Hypothalamus (tissue), 51 donors: Measurements from ENCODE around the gene XYLB.

ENCODE experiments used
- DNase-seq, 51 donors: peaks; one replicate each; lab custom pipeline; 2025; lab: John Stamatoyannopoulos, UW

The XYLB gene

DNA sequence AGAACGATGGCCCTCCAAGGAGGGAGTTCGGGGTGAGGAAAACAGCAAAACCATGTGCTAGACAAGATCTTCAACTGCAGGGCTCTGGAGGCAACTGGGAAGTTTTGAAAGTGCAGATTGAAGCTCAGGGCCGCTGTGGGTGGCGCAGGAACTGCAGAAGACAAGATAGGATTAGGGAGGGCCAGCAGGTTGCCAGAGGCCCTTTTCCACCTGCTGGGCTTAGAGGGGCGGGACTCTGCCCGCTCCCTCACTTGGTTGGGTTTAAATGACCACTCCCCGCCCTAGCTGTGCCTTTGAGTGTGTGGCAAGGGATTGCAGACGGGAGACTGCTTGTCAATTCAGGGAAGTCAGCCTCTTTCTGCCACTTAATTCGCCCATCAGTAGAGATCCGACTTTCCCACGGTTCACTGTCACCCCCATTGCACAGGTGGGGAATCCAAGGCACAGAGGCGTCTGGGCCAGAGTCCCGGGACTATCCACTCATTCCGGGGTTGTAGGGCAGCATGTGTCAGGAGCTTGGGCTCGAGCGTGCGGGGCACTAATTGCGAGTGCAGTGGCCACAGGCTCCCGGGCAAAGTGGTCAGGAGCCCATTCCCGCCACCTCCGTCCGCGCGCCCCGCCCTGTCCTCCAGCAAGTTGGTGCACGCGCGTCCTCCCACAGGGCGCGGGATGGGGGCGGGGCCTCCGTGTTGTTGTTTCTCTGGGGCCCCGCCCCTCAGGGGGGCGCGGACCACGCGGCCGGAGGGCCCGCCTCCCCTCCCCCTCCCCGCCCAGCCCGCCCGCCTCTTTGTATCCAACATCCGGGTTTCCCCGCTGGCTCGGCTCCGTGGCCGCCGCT is 106.7 kb downstream of the XYLB start, which contains the start of gene ACVR2B:
ACVR2B (plus strand) TSS at position 816 of the 838 bp plus-strand sequence. CDS start 433 bp downstream, outside the sequence.
- DNase-seq: peak; percentile 36 to 94 (median 81)

DNA sequence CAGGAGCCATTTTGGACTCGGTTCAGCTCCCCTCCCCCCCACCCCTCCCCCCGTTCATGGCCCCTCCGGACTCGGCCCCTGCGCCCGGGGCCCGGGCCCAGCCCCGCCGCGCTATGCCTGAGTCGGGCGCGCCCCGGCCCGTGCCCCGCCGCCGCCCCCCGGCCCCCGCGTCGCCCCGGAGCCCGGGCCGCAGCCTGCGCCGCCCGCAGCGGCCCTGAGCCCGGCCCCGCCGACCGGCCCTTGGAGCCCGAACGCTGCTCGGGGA is 107.3 kb downstream of the XYLB start:
- DNase-seq: peak in 1 of 51 donors; percentile 66

DNA sequence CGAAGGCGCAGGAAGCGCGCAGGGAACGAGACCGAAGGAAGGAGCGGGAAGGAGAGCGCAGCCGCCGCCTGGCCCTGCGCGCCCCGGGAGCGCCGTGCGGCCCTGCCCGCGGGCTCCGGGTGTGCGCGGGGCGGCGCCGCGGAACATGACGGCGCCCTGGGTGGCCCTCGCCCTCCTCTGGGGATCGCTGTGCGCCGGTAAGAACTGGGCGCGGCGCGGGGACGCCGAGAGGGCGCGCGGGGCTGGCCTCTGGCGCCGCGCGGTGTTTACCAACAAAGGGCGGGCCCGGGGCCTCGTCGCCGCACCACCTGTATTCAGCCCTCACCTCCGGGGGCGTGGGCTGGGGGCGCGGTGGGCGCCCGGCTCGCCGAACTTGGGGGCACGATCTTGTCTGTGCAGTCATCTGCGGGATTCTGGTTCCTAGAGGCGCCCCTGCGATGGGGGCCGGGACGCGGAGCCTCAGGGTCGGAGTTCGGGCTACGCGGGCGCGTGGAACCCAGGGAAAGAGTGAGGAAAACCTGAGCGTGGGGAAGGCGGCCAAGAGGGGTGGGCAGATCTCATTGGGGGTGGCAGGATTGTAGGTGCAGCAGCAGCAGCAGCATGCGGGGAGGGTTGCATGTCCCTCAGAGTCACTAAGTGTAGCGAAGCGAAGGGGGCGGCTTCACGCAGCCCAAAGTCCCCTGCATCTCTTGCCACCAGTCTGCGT is 107.7 kb downstream of the XYLB start:
- peak in 18 of 51 donors; percentile 15 to 71 (median 44) for DNase-seq

DNA sequence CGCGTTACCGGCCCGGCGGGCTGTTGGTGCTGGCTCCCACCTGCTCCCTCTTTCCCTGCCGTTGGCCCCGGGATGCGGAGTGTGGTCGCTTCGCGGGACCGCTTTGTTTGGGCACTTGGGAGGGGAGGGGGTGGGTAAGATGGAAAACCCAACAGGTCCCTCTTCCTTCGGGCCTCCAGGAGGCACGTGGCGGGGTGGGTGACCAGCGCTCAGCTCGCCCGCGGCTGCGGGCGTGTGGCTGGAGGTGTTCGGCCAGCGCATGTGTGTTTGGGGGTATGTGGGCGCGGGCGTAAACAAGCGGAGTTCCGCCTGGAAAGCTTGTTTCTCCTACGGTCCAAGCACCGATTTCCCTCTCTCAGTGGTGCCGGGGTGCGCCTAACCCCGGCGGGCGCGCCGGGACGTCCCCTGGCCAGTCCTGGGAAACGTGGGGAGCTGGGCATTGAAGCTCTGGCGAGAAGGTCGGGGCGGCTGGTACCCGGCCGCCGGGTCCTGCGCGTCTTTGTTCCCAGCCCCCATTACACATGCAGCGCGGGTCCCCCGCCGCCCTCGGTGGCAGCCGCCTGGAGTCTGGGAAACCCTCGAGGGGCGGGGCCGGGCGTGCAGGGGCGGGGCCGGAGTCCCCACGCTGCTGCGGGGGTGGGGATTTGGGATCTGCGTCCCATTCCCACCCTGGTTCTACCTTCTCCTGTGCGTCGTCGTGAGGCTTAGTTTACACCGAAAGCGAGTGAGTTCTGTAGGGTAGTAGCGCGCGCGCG is 108.5 kb downstream of the XYLB start:
- peak in 42 of 51 donors; percentile 23 to 72 (median 51) for DNase-seq

DNA sequence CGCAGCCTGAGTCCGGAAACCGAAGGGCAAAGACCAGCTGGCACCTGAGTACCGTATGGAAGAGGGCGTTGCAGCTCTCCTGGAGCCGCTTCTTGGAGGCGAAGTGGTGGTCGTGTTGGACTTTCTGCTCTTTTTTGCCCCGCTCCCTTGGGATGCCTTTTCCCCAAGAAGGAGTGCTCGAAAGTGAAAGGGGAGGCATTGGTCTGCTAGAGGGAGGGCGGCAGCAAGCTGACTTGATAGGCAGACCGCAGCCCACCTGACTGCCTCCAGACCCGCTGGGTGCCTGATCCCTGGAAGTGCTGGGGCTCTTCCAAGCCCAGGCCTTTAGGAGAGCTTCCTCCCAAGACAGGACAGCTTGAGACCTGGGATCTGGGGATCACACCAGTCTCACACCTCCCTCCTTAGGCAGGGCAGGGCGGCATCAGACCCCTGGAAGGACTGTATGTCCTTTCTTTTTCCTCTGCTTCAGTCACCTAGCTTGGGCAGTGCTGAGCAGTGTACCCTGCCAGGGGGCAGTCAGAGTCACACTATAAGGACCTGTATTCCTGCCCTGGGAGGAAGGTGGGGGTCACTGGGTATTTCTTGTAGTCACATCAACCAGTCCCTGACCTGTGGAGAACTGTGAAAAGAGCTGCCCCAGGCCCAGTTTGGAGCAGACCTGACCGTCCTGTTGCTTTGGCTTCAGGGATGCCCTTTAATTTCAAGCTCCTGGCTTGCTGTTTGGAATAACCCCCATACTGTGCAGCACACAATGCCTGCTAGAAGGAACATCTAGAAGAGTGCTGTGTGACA is 109.2 kb downstream of the XYLB start:
- DNase-seq: peak in 11 of 51 donors; percentile 32 to 58 (median 38)

DNA sequence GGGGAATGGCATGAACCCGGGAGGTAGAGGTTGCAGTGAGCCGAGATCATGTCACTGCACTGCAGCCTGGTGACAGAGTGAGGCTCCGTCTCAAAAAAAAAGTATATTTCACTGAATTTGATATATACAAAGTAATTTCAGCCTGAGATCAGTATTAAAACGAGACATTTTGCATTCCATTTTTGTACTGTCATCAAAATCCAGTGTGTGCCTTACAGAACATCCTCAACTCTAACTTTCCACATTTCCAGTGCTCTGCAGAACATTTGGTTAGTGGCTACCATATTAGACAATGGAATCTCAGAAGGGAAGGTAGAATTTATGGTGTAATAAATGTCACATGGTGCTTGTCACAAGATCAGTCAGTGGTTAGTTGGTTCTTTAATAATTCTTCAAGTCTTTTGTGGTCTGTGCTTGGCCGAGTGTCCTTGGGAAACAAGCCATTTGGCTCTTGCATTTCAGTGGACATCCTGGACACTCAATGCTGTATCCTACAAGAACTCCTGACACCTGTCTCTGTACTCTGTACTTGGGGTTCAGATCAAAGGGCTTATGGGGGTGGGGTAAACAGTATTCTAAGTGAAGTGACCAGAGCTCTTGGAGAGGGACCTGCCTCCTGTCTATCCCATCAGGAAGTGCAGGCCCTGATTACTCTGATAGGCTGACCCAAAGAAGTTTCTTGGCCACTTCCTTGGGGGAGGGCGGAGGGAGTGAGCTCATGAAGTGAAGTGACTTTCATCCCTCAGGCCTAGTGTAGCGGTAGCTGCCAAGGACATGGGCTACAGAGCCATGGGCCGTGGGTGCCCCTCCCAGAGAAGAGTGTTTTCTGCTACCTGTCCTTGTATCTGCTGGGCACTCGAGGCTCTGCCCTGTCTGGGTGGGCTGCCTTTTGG is 110.8 kb downstream of the XYLB start:
- no peak for DNase-seq

GRCh38 chr3:38458796-38459498 is 112.4 kb downstream of the XYLB start:
- DNase-seq: peak in 6 of 51 donors; percentile 7 to 31 (median 16)

DNA sequence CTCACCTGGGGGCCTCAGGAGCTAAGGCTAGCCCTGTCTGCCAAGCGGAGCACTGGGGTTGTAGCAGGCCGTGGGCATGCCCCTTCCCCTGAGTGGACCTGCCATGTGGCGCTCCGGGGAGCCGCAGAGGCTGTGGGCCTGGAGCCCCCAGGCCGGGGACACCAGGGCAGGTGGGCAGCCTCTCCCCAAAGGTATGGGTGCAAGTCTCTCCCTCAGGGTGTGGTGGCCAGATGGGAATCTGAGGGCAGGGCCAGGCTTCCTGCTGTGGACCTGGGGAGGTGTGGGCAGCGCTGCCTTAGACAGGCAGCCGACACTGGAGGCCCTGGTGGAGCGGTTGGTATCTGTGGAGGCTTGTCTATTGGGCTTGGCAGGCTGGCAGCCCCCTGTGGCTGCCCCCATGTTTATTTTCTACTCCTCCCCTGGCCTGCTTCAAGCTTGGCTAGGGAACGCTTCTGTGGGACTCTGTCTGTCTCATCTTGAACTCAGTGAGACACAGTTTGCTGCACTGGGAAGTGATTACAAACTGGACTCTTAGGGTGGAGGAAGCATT is 113.0 kb downstream of the XYLB start:
- no peak for DNase-seq

DNA sequence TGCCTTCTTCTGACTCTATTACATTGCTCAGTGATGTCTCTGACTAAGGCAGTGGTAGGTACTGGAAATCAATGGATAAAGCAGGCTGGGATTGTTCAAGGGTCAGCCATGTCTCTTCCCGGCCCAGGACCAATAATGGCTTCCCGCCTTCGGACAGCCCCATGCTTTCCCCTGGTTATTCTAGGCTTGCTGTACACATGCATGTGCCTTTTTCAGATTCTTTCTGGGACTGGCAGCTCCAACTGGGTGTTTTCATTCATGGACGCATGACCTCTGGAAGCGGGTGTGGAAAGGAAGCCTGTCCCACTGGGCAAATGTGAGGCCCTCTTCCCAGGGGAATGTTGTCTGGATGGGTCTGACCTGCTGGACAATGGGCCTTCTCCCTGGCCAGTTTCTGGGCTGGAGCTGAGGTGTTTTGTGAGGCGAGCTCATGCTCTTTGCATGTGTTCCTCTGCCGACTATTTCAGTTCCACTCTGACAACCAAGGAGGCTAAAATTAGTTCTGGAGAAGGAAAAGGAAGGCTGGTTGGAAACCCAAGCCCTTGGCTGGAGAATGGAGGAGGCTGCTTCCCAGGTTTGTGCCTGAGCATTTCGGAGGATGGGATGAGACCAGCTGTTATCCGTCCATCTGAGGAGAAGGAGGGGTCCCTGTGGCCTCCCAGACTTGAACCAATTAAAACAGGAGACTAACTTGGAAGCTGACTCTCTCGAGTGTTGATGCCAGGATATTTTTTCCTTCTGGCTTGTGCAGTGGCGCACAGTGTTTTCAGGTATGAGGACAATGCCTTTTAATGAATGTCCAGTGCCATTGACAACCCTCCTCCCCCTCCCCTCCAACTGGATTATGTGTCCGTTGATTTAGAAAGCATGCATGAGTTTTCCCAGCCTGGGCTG is 114.0 kb downstream of the XYLB start:
- DNase-seq: peak in 1 of 51 donors; percentile 48
